ENCODE results near the gene AGPAT3.

AGPAT3 gene

DNA sequence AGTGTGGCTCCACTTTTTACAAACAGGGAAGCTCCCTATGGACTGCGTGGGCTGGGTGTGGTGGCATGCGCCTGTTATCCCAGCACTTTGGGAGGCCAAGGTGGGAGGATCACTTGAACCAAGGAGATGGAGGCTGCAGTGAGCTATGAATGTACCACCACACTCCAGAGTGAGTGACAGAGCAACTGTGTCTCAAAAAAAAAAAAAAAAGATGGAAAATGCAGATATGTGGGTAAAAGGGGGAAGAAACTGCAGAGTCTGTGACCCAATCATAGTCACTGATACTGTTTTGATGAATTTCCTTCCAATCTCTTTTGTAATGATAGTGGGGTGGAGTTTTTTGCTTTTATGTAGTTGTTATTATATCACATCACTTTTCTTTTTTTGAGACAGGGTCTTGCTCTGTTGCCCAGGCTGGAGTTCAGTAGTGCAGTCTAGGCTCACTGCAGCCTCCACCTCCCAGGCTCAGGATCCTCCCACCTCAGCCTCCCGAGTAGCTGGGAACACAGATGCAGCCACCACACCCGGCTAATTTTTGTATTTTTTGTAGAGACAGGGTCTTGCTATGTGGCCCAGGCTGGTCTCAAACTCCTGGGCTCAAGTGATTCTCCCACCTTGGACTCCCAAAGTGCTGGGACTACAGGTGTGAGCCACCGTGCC is 138.4 kb downstream of the AGPAT3 start:
- no peak for DNase-seq

DNA sequence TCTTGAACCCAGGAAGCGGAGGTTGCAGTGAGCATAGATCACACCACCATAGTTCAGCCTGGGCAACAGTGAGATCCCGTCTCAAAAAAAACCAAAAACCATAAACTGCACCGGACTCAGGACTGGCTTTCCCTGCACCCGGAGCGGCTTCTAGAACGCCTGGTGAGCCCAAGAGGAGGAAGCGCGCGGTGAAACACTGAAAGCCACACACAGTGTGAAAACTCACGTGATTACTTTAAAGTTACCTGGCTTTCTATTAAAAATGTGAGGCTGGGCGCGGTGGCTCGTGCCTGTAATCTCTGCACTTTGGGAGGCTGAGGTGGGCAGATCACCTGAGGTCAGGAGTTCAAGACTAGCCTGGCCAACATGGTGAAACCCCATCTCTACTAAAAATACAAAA is 140.0 kb downstream of the AGPAT3 start:
- no peak for DNase-seq

DNA sequence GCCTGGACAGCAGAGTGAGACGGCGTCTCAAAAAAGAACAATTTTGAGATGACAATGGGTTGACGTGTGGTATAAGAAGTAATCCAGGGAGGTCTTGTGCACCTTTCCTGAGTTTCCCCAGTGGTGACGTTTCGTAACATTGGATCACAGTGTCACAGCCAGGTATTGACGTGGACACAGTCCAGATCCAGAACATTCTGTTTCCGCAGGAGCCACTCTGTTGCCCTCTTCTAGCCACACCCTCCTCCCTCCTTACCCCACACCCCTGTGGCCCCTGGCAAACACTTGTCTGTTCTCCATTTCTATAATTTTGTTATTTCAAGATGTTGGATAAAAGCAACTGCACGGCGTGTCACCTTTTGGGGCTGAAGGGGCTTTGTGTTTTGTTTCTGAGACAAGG is 140.6 kb downstream of the AGPAT3 start:
- DNase-seq: no peak

DNA sequence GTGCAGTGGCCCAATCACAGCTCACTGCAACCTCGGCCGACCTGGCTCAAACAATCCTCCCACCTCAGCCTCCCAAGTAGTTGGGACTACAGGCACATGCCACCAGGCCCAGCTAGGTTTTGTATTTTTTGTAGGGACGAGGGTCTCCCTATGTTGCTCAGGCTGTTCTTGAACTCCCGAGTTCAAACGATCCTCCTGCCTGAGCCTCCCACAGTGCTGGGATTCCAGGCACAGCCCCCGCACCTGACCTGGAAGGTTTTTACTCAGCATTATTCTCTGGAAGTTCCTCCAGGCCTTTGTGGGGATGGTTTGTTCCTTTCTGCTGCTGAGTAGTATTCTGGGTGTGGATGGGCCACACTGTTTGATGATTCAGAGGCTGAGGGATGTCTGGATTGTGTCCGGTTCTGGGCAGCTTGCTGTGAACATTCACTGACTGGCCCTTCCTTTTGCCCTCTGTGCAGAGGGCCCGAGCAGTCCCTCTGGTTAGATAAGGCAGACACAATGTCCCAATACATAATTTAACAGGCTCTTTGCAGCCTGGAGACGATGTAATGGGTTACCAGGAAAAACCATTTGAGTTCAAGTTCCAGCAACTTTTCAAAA is 141.1 kb downstream of the AGPAT3 start:
- DNase-seq: peak; percentile 88

DNA sequence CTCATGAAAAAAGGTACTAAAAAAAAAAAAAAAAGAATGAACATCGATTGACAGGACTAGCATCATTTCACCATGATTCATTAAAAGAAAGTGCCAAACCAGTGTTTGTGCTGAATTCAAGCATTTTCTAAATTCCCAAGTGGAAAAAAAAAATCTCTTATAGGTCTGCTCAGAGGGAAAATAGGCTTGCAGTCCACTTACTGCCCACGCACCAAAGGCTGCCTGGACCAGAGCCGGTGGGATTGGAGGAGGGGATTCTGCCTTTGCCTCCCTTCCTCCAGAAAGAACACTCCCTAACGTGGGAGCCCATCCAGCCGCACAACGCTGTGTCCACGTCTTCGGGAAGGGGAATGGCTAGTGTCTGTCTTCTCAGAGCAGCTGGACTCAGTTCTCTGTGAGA is 141.6 kb downstream of the AGPAT3 start:
- DNase-seq: peak; percentile 46

GRCh38 chr21:44010429-44010828 is 145.4 kb downstream of the AGPAT3 start:
- DNase-seq: no peak

GRCh38 chr21:44011123-44011522 is 146.1 kb downstream of the AGPAT3 start:
- no peak for DNase-seq

DNA sequence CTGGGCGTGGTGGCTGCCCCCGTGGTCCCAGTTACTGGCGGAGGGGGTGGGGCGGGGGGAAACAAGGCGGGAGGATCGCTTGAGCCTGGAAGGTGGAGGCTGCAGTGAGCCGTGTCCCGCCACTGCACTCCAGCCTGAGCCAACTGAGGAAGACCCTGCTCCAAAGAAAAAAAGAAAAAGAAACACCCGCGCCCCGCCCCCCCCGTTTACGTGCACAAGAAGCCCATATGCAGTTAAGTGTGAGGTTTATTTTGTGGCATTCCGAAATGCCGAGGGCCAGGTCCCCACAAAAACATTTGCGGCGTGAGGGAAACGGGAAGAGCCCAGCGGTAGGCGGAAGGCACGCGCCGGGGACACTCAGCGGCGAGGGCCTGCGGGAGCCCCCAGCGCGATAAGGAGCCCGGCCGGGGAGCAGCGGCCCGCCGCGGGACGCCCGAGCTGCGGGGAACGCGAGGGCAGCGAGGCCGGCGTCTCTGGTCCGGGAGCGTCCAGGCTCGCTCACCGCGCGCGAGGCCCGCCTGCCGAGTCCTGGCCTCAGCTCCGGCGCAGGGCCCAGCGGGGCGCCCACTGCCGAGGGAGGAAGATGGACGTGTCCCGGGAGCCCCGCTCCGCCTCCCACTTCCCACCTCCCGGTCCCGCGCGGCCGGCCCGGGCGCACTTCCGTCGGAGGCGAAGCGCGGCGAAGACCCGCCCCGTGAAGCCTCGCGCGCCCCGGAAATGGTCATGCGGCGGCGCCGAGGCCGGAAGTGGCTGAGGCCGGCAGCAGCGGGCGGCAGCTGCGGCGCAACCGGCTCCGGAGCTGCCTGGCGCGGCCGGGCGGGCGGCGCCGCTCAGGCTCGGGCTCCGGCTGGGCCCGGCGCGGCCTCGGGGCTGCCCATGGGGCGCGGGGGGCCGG is 146.8 kb downstream of the AGPAT3 start, which contains the start of gene TRAPPC10:
Gene TRAPPC10 (plus strand): TSS at position 731 of the 895 bp plus-strand sequence. CDS start 185 bp downstream, outside the sequence.
- peak; percentile 85 for DNase-seq

DNA sequence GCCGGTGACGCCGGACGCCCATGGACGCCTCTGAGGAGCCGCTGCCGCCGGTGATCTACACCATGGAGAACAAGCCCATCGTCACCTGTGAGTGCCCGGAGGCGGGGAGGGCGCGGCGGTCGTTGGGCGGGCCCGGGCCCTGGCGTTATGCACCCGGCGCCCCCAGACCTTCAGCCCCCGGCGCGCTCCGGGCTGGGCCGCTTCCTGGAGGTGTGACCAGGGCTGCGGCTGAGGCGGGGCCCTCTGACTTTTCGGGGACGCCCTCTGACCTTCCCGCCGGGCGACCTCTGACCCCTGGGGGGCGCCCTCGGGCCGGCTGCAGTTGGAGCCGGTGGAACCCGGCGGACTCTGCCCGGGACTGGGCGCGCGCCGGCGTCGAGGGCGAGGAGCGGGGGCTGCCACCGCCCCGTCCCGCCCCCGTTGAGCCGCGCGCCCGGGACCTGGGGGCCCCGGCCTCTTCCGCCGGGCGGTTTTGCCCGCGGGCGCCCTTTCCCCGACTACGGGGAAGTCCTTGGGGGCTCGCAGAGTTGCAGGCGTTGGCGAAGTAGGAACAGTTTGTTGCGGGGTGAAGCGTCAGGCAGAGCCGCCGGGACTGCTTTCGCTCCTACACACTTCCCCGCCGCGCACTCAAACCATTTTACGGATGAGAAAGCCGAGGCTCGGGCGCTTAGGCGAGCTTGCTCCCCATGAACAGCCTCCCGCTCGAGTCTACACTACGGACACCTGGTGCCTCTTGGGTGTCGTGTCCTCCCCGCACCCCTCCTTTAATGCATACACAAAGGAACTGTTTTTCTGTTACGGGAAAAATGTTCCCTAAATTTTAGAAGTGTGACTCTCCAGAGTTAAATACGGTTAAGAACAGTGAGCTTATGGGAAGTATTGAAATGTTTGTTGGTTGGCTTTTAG is 147.7 kb downstream of the AGPAT3 start:
- peak; percentile 28 for DNase-seq

GRCh38 chr21:44013380-44014088 is 148.5 kb downstream of the AGPAT3 start:
- DNase-seq: peak; percentile 23

DNA sequence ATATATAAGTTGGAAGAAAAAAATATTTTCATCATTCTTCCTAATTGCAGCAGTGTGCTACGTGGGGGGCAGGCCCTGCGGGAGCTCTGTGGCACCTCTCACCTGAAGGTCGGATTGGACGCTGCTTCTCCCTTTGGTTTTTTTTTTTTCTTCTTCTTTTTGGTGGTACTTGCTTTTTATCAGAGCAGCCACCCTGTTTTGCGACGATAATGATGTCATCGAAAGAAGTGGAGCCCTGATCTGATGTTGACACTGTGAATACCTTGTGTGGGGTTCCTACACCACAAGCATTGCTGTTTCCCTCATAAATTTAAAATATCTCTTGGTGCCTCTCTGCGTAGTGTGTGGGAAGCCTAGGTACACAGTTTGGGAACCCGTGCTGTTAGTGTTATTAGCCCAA is 152.6 kb downstream of the AGPAT3 start:
- DNase-seq: no peak

DNA sequence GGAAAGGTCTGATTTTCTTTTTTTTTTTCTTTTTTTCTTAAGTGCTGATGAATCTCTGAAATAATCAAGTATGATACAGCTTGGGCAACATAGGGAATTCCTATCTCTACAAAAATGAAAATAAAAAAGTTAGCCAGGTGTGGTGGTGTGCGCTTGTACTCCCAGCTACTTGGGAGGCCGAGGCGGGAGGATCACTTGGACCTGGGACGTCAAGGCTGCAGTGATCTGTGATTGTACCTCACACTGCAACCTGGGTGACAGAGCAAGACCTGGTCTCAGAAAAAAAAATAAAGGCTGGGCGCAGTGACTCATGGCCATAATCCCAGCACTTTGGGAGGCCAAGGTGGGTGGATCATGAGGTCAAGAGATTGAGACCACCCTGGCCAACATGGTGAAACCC is 153.1 kb downstream of the AGPAT3 start:
- no peak for DNase-seq

GRCh38 chr21:44018813-44019567 is 154.0 kb downstream of the AGPAT3 start:
- DNase-seq: no peak

DNA sequence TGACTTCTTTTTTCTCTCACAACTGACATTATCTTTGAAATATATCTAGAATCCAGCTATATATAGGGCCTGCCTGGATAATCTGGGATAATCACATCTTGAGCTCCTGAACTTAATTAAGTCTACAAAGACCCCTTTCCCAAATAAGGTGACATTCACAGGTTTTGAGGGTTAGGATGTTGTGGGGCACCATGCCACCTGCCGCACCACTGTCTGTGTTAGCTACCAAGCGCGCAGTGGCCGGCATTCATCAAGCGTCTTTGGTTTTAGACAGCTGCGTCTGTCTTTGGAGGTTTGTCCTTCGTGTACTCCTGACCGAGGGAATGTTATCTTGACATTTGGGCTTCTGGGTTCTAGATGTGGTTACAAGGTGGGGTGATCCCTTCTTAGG is 154.5 kb downstream of the AGPAT3 start:
- no peak for DNase-seq

GRCh38 chr21:44020551-44020950 is 155.5 kb downstream of the AGPAT3 start:
- DNase-seq: no peak

DNA sequence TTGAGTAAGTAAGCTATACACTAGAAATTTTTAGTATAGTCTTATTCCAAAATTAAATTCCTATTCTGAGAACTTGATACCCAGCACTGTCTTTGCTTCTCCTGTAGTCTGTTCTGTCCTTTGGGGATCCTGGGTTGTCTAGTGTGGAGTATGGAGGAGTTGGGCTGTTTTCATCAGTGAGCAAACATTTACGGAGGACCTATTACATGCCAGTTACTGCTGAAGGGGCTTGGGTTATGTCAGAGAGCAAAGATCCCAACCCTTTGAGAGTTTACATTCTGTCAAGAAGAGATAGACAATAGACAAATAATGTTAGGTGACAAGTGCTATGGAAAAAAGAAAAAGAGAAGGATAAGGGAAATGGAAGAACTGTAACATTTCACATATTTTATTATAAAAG is 156.0 kb downstream of the AGPAT3 start:
- no peak for DNase-seq

DNA sequence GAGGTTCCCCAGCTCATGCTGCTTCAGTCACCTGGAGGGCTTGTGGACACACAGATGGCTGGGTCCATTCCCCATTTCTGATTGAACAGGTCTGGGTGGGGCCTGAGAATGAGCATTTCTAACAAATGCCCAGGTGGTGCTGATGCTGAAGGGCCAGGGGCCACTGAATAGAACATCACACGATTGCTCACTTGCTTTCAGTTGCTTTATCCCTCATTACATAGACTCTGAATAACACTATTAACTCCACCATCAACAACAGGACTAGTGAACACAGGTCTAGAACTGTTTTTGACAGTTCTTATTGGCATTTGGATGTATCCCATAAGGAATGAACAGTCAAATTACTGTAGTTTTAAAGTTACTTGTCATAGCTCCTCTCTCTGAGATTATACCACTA is 159.2 kb downstream of the AGPAT3 start:
- no peak for DNase-seq

DNA sequence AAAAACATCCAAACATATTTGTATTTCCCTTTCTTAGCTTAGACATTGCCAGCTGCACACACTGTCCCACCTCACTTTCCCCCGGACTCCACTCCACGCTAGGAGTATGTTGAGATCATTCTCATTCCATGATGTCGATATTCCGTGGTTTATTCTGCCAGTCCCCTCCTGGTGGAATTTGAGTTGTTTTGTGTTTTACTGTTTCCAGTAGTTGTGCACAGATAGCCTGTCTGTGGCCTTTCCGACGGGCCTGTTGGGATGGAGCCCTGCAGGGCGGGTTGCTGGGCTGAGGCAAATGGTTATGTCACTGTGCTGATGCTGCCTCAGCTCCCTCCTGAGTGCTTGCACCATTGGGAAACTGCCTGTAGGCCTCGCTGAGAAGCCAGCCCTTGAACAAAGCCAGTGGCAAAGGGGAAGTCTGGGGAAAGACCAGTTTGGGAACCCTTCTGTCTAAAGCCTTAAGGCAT is 159.9 kb downstream of the AGPAT3 start:
- peak; percentile 47 for DNase-seq

DNA sequence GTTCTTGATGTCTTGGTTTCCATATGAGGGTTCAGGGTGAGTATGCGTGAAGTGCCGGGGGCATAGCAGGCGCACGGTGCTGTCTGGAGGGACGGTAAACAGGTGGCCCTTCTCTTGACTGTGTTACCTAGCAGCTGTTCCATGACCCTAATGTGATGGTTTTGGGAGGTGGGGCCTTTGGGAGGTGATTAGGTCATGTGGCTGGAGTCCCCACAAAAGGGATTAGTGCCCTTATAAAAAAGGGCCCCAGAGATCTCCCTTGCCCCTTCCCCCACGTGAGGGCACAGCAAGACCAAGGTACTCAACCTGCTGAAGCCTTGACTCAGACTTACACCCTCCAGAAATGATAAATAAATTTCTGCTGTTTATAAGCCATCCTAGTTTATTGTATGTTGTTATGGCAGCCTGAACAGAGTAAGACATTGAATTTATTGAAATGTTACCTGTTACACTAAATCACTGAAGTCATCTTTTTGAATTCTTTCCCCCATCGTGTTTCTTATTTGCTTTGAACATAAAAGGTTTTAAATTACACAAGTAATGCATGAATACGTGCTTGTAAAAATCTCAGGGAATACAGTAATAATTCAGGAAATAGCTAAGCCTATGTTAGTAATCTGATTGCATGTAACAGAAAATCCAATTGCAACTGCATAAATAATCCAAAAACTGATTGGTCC is 162.7 kb downstream of the AGPAT3 start:
- no peak for DNase-seq

GRCh38 chr21:44028287-44028659 is 163.2 kb downstream of the AGPAT3 start:
- no peak for DNase-seq

Data from EL (cell line).